Inflammatory macrophage treated with lipopolysaccharide for 1 hour (primary cell): ENCODE data around the gene ZNF618.

Experiments
- DNase-seq, 2 donors: peaks; one replicate each; pipeline ENCODE4 v3.0.0-alpha.2; 2020 to 2022

The ZNF618 gene

GRCh38 chr9:113886026-113886369 is 9.9 kb downstream of the ZNF618 start:
- DNase-seq = no peak

GRCh38 chr9:113886466-113886865 is 10.4 kb downstream of the ZNF618 start:
- DNase-seq = peak; percentile 62 to 64

DNA sequence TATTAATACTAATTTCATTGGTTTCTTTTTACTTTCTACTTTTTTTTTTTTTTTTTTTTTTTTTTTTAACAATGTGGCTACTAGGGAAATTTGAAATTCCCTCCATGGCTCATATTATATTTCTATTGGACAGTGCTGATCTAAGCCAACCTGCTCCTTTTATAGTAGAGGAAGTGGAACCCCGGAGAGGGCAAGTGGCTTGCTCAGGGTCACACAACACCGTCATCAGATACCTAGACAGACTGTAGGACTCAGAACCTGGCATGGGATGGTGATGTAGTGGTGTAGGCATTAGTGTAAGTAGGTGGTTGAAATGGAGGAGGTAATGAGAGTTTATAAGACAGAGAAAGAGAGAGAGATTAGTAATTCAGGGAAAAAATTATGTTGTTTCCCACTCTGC is 10.8 kb downstream of the ZNF618 start:
- DNase-seq = peak; percentile 36 to 46

GRCh38 chr9:113887436-113887835 is 11.3 kb downstream of the ZNF618 start:
- DNase-seq = no peak

DNA sequence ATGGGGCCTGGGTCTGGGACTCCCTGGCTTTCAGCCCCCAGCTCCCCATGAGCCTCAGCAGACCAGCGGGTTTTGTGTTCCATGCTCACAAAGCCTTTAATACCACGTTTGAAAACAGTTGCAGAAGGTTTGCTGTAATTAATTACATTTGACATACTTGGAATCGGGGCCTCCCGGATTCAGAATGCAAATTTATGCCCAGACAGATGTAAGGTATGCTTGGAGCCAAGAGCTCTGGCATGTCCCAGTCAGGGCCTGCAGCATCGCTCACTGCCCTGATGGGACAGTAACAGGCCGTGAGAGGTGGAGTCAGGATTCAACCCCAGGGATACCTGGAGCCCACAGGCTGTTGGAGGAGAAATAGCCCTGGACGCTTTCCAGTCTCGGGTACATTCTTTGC is 12.2 kb downstream of the ZNF618 start:
- DNase-seq = no peak

DNA sequence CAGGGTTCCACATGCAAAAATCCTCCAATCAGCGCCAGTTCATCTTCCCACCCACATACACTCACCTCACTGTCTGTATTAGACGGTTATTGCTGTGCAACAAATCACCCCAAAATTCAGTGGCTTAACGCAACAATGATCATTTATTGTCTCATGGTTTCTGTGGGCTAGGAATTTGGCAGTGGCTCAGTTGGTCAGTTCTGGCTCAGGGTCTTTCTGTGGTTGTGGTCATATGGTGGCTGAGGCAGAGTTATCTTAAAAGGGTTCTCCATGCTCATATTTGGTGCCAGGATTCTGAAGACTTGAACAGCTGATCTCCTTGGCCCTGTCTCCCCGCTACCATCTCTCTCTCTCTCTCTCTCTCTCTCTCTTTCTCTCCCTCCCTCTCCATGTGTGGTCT is 12.9 kb downstream of the ZNF618 start:
- DNase-seq = no peak

- DNase-seq = no peak
Measured at GRCh38 chr9:113890704-113891103, 14.6 kb downstream of the ZNF618 start.

DNA sequence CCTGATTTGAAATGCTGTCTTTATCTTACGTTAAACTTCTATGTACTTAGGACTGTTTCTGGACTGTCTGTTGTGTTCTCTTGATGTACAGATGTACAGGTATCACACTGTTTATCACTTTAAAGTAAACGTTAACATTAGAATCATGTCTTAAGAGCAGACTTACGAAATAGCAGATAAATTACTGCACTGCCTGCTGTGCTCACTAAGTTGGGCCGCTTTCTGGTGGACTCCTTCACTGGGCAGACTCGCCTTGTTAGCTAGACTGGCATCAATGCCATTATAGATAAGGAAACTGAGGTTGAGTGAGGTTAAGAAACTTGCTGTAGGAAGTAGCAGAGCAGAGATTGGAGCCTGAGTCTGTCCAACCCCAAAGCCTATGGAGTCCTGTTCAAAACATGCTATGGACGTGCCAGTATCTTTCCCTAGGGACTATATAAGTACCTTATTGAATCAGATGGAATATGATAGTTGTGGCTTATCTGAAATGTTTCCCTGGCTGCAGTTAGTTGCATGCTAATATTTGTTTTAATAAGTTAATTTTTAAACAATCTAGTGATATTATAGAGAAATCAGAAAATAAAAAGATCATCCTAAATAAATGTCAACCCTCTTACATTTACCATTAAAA is 16.9 kb downstream of the ZNF618 start:
- no peak for DNase-seq

GRCh38 chr9:113894166-113894565 is 18.1 kb downstream of the ZNF618 start:
- DNase-seq = no peak

DNA sequence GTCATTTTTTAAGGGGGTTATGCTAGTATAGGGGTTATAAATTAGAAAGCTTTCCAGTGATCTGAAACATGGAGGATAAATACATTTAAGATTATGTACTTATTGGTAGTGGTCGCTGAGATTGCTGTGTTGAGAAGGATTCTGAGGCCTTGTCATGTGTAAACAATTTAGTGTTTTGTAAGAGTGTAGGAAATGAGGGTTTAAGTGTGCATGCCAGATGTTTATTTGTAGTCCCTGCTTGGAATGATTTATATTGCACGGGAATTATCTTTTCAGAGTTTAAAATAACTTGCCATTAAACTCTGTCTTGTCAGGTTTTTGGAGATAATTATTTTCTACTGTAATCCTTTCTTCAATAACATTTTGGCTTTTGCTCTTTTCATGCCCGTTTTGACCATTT is 19.4 kb downstream of the ZNF618 start:
- DNase-seq = no peak

- DNase-seq = no peak
Measured at GRCh38 chr9:113896713-113897112, 20.6 kb downstream of the ZNF618 start.

DNA sequence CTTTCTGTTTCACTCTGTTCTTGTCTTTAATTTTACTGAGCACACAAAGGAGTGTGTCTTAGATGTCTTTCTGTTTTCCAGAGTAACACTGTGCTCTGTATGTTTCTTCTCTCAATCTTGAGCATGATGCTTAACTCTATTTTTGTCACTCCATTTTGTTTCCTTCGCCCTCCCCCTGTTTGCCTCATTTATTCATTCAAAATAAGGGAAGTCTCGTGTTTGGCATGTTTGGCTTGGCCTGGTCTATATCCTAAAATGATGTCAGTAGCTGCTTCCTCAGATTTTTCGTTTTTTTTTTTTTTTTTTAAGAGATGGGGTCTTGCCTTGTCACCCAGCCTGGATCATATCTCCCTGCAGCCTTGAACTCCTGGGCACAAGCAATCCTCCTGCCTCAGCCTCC is 22.0 kb downstream of the ZNF618 start:
- no peak for DNase-seq

- DNase-seq = no peak
Measured at GRCh38 chr9:113898596-113898995, 22.5 kb downstream of the ZNF618 start.

DNA sequence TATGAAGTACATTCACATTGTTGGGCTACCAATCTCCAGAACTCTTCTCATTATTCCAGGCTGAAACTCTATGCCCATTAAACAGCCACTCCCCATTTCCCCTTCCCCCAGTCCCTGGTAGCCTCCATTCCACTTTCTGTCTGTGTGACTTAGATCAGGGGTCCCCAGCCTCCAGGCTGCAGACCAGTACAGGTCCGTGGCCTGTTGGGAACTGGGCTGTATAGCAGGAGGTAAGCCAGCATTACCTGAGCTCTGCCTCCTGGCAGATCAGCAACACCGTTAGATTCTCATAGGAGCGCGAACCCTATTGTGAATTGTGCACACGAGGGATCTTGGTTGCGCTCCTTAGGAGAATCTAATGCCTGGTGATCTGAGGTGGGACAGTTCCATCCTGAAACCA is 23.1 kb downstream of the ZNF618 start:
- DNase-seq = no peak

- no peak for DNase-seq
Measured at GRCh38 chr9:113901221-113901688, 25.1 kb downstream of the ZNF618 start.

- no peak for DNase-seq
Measured at GRCh38 chr9:113903514-113904077, 27.5 kb downstream of the ZNF618 start.

DNA sequence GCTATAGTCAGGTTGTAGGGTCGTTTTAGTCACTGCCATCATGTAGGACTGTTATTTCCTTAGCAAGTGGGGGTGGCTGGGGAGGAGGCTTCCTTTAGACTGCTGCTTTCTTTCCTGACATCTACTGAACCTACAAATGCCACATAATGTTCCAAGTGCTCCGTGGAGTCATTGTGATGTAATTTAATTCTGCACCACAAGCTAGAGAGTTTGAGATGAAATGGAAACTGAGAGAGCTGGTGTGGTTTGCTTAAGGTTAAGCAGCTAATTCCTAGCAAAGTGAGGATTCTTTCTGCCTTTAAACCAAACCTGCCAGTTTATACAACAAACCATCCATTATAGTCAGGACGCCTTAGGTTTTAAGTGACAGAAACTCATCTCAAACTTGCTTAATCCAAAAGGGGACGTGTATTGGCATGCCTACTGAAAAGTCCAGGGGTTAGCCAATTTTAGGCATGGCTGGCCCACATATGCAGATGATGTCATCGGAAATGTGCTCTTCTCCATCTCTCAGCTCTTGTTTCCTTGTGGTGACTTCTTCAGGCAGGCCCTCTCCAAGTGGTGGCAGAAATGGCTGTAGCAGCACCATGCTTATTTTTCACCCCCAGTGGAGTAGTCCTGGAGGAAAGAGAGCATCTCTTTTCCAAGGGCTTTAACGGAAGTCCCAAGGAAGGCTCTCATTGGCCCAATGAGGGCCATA is 30.5 kb downstream of the ZNF618 start:
- DNase-seq = peak; percentile 76 to 92

DNA sequence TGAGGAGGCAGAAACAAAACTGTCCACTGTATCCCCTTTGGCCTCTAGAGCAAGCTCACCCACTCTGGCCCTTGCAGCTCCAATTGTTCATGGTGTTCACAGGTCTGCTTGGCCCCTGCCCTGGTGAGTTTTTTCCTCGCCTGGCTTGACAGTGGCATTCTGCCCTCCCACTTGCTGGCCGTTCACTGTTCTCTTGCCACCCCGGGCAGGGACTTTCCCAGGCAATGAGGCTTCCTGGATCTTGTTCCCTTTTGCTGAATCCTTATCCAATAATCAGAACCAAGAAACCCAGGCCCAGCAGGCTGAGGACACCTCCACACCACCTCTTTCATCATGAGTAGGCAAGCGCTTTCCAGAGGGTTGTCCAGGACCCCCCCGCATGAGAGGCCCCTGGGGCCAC is 31.2 kb downstream of the ZNF618 start:
- peak; percentile 74 to 87 for DNase-seq

- DNase-seq = no peak
Measured at GRCh38 chr9:113909421-113909820, 33.3 kb downstream of the ZNF618 start.

GRCh38 chr9:113910036-113910639 is 34.0 kb downstream of the ZNF618 start:
- DNase-seq = no peak

GRCh38 chr9:113911850-113912557 is 35.9 kb downstream of the ZNF618 start:
- DNase-seq = no peak

DNA sequence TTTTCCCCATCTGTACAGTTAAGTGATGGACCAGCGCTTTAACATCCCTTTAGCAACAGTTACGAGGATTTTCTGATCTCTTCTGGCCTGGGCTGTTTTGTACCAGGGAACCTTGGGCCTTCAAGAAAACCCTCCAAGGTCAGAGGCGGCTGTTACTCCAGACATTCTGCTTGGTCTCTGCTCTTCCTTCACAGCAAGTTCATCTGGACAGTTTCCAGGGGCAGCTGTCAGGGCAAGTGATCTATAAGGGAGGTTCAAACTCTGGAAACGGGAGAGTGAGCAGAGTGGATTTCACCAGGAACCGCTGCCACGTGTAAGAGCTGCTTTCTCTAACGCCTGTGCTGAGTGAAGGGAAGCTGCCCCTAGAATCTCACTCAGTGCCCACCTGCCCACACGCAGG is 36.7 kb downstream of the ZNF618 start:
- DNase-seq = no peak

DNA sequence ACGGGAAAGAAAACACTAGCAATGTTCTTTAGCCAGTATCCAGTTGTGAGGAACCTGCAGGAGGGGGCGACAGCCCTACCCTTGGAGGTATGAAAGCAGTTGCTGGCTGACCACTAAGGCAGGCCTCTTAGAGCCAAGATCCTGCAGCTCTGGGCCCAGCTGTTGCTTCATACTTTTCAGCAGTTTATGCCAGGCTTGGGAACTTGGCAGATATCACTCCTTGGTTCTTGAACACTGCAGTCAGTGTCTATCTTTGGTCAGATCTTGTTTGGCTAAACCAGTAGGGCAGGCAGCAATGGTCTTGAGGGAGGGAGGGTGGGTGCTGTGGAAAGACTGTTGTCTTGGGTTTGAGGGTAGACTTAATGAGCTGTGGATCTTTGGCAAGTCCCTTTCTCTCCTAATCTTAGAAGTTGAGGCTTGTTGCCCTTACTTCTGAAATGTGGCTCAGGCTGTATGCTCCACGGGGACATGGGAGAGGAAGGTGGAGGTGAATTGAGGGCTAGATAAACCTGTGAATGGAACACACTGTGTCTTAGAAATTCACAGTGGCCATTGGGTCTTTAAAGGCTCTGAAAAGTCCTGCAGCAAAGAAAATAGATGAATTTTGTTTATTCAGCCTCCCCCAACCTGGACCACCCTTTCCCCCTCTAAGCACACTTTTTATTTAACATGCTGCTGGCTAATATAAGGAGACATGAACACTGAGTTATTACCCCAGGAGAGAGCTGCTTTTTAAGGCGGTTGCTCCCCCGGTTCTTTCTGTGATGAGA is 37.5 kb downstream of the ZNF618 start:
- DNase-seq = no peak
